HG02938 (cell line): ENCODE results near the gene TBL1Y.
"Not testable (repeated sequence)": the region's sequence is repeated elsewhere in the genome, so short reads cannot be mapped to it uniquely, and the experiment has no call there.

Experiments used
- ATAC-seq: cut with Tn5 transposase; IDR thresholded peaks from one replicate; pipeline ENCODE4 v1.9.1; 2021; ENCODE audit warnings: mild to moderate bottlenecking, moderate library complexity; ENCODE audit not compliant: unreplicated experiment

TBL1Y gene

GRCh38 chrY:6910372-6911252 lies at the start of gene TBL1Y:
Gene TBL1Y, plus strand, starts transcription at chrY:6910697. Its CDS starts 114,388 bp downstream, at chrY:7025085.
- ATAC-seq = no peak

GRCh38 chrY:6894496-6894895 lies 16.0 kb upstream of the TBL1Y start:
- ATAC-seq = no peak

GRCh38 chrY:6895236-6895635 lies 15.3 kb upstream of the TBL1Y start:
- ATAC-seq = no peak

- ATAC-seq = not testable (repeated sequence)
Observed at GRCh38 chrY:6902116-6902515, 8.4 kb upstream of the TBL1Y start.

GRCh38 chrY:6907591-6907990 lies 2.9 kb upstream of the TBL1Y start:
- ATAC-seq = no peak

GRCh38 chrY:6908021-6908420 lies 2.5 kb upstream of the TBL1Y start:
- ATAC-seq = not testable (repeated sequence)

- no peak for ATAC-seq
Observed at GRCh38 chrY:6909118-6909521, 1.4 kb upstream of the TBL1Y start.

GRCh38 chrY:6909856-6910255 lies 641 bp upstream of the TBL1Y start:
- no peak for ATAC-seq

- no peak for ATAC-seq
Observed at GRCh38 chrY:6911253-6911881, 870 bp downstream of the TBL1Y start, which contains the start of gene AMELY. Gene AMELY, minus strand, starts transcription at chrY:6911752. Its CDS starts 39,144 bp downstream, at chrY:6872608.

- ATAC-seq = no peak
Observed at GRCh38 chrY:6913362-6913761, 2.9 kb downstream of the TBL1Y start.

GRCh38 chrY:6921061-6921460 lies 10.6 kb downstream of the TBL1Y start:
- no peak for ATAC-seq

GRCh38 chrY:6928265-6928664 lies 17.8 kb downstream of the TBL1Y start:
- no peak for ATAC-seq

GRCh38 chrY:6929237-6929636 lies 18.7 kb downstream of the TBL1Y start:
- ATAC-seq = no peak

GRCh38 chrY:6931779-6932396 lies 21.4 kb downstream of the TBL1Y start:
- ATAC-seq = no peak

GRCh38 chrY:6935497-6935896 lies 25.0 kb downstream of the TBL1Y start:
- no peak for ATAC-seq

- no peak for ATAC-seq
Observed at GRCh38 chrY:6947695-6948094, 37.2 kb downstream of the TBL1Y start.

- ATAC-seq = no peak
Observed at GRCh38 chrY:6948378-6948777, 37.9 kb downstream of the TBL1Y start.

GRCh38 chrY:6949947-6950346 lies 39.5 kb downstream of the TBL1Y start:
- ATAC-seq = no peak

GRCh38 chrY:6964732-6965131 lies 54.2 kb downstream of the TBL1Y start:
- ATAC-seq = no peak

- ATAC-seq = no peak
Observed at GRCh38 chrY:6966521-6966920, 56.0 kb downstream of the TBL1Y start.

GRCh38 chrY:6967736-6968135 lies 57.2 kb downstream of the TBL1Y start:
- ATAC-seq = no peak

GRCh38 chrY:6968191-6968590 lies 57.7 kb downstream of the TBL1Y start:
- ATAC-seq = no peak
